Activated CD8-positive, alpha-beta T cell treated with anti-CD3 and anti-CD28 coated beads for 36 hours (primary cell): ENCODE measurements around the gene LITAF. TPM values are rescaled to one million over a fixed set of nuclear protein-coding genes. Genes with fewer than 3 reads are reported as not detected.
"Not testable (repeated sequence)": the region's sequence is repeated elsewhere in the genome, so short reads cannot be mapped to it uniquely, and the experiment has no call there.

Source experiments
- ATAC-seq: fragments of 200-7000 bp; cut with Tn5 transposase; one replicate; pipeline ENCODE4 v1.10.0; 2021; ENCODE audit warnings: mild to moderate bottlenecking, moderate library complexity
- CTCF ChIA-PET: fragments of 350-600 bp; sonication (Branson Sonifier 250); formaldehyde crosslinking; loops from one replicate; lab custom pipeline; 2021; ENCODE audit warnings: antibody characterized with exemption; lab: Charles Lee
- POLR2A ChIA-PET: fragments of 350-600 bp; sonication (Branson Sonifier 250); formaldehyde crosslinking; loops from one replicate; lab custom pipeline; 2021; ENCODE audit warnings: antibody characterized with exemption; lab: Charles Lee
- DNase-seq: peaks from one replicate; pipeline ENCODE4 v3.0.0-alpha.2; 2020
- H3K27ac Mint-ChIP-seq: one replicate; pipeline ENCODE4 v1.8.0; 2021; ENCODE audit warnings: mild to moderate bottlenecking, mixed read lengths
- H3K27me3 Mint-ChIP-seq: one replicate; pipeline ENCODE4 v1.8.0; 2021; ENCODE audit warnings: mixed read lengths
- H3K36me3 Mint-ChIP-seq: one replicate; pipeline ENCODE4 v1.8.0; 2021; ENCODE audit warnings: low read depth, mixed read lengths
- H3K4me1 Mint-ChIP-seq: one replicate; pipeline ENCODE4 v1.8.0; 2021; ENCODE audit warnings: low read depth, mixed read lengths
- H3K4me3 Mint-ChIP-seq: one replicate; pipeline ENCODE4 v1.8.0; 2021; ENCODE audit warnings: mild to moderate bottlenecking, moderate library complexity, mixed read lengths
- H3K9me3 Mint-ChIP-seq: one replicate; pipeline ENCODE4 v1.8.0; 2021; ENCODE audit warnings: mixed read lengths
- CTCF ChIP-seq: fragments of 200-600 bp; IDR thresholded peaks from one replicate; pipeline ENCODE4 v1.8.0; 2022; ENCODE audit warnings: antibody characterized with exemption, mild to moderate bottlenecking
- intact Hi-C: fragments of 100-400 bp; cut with micrococcal nuclease; formaldehyde crosslinking; loops from one replicate; pipeline ENCODE4 v1.10.0; 2022
- total RNA-seq, 2 experiments: library from RNA; stranded (reverse); gene quantifications; one replicate each; pipeline ENCODE4 v1.2.3, GENCODE V29; 2021

LITAF gene
- total RNA-seq, 2 experiments from 2014 or later = 108 to 110 TPM

GRCh38 chr16:11520442-11520841 lies 66.3 kb downstream of the LITAF start:
- Mint-ChIP-seq H3K27me3 (no peaks in the 10 kb centered on the region), H3K4me3 (no peak overlapping the region), H3K27ac (no peak overlapping the region), H3K36me3 (peaks cover 3% of the 10 kb centered on the region), H3K4me1 (no peaks in the 10 kb centered on the region), H3K9me3 (peaks cover 5% of the 10 kb centered on the region)
- ATAC-seq (no peak), DNase-seq (no peak)
- ChIA-PET POLR2A (no interaction called here), CTCF (interaction anchor here (1.3 kb wide), 1 partner anchor 12 kb away, joined by 7 read pairs; no protein-coding TSS in a partner anchor)
- TF ChIP-seq CTCF = no peak
- intact Hi-C loops = loop anchor here (10.0 kb wide), 1 partner anchor 116 kb away; no protein-coding TSS in a partner anchor

GRCh38 chr16:11517961-11518360 lies 68.8 kb downstream of the LITAF start:
- TF ChIP-seq CTCF = no peak
- Mint-ChIP-seq H3K9me3 (peaks cover 5% of the 10 kb centered on the region), H3K4me3 (no peak overlapping the region), H3K36me3 (peaks cover 3% of the 10 kb centered on the region), H3K4me1 (no peaks in the 10 kb centered on the region), H3K27ac (no peak overlapping the region), H3K27me3 (no peaks in the 10 kb centered on the region)
- POLR2A ChIA-PET = no interaction called here
- CTCF ChIA-PET = interaction anchor here (1.0 to 2.4 kb wide), 3 partner anchors 12 to 110 kb away, joined by 3 to 9 read pairs (median 6); no protein-coding TSS in a partner anchor
- ATAC-seq (no peak), DNase-seq (no peak)
- intact Hi-C loops = no loop called here

- ChIA-PET CTCF (interaction anchor here (0.6 to 2.4 kb wide), 4 partner anchors 16 to 119 kb away, joined by 3 to 9 read pairs (median 4); no protein-coding TSS in a partner anchor), POLR2A (no interaction called here)
- Mint-ChIP-seq H3K9me3 (peaks cover 1% of the 10 kb centered on the region), H3K27me3 (no peaks in the 10 kb centered on the region), H3K4me1 (no peaks in the 10 kb centered on the region), H3K36me3 (no peaks in the 10 kb centered on the region), H3K27ac (no peak overlapping the region), H3K4me3 (no peak overlapping the region)
- TF ChIP-seq CTCF = no peak
- intact Hi-C loops = no loop called here
- no peak for ATAC-seq
- no peak for DNase-seq
Observed at GRCh38 chr16:11515540-11516430, 70.9 kb downstream of the LITAF start.

- intact Hi-C loops = no loop called here
- DNase-seq = no peak
- Mint-ChIP-seq H3K36me3 (no peaks in the 10 kb centered on the region), H3K4me1 (no peaks in the 10 kb centered on the region), H3K27ac (no peak overlapping the region), H3K27me3 (no peaks in the 10 kb centered on the region), H3K9me3 (no peaks in the 10 kb centered on the region), H3K4me3 (no peak overlapping the region)
- no peak for TF ChIP-seq CTCF
- ATAC-seq = no peak
- ChIA-PET POLR2A (no interaction called here), CTCF (no interaction called here)
Observed at GRCh38 chr16:11514283-11514682, 72.4 kb downstream of the LITAF start.

GRCh38 chr16:11513366-11513765 lies 73.4 kb downstream of the LITAF start:
- H3K4me3 Mint-ChIP-seq, intact Hi-C loops, H3K27ac Mint-ChIP-seq, DNase-seq, ATAC-seq, H3K27me3 Mint-ChIP-seq, H3K36me3 Mint-ChIP-seq, POLR2A ChIA-PET, H3K9me3 Mint-ChIP-seq, H3K4me1 Mint-ChIP-seq: not testable (repeated sequence)
- CTCF ChIA-PET = interaction anchor here (0.7 to 1.5 kb wide), 2 partner anchors 106 to 117 kb away, joined by 4 to 5 read pairs; no protein-coding TSS in a partner anchor
